SK-N-SH (cell line): ENCODE results near the gene RHOG. TPM values are rescaled to one million over a fixed set of nuclear protein-coding genes. Genes with fewer than 3 reads are reported as not detected.

Experiments used
- CTCF ChIA-PET: fragments of 300-600, 350-600 bp; formaldehyde crosslinking; extraction: SDS; loops from one replicate; lab custom pipeline; 2021; lab: Yijun Ruan, JAX
- POLR2A ChIA-PET: fragments of 350-600 bp; sonication (Branson Sonifier 250); formaldehyde crosslinking; extraction: SDS; loops from one replicate; lab custom pipeline; 2020; ENCODE audit warnings: antibody characterized with exemption, inconsistent platforms; lab: Yijun Ruan, JAX
- DNase-seq: peaks from one replicate; pipeline ENCODE4 v3.0.0; 2012
- H2AFZ ChIP-seq: fragments of 200-600 bp; sonication (generic); 2 replicates; pipeline ENCODE4 v1.8.1; 2016; ENCODE audit warnings: antibody characterized with exemption, mild to moderate bottlenecking, low read depth
- H3F3A ChIP-seq: fragments of 200-600 bp; sonication (generic); replicated peaks from 2 replicates; pipeline ENCODE3; 2016; ENCODE audit warnings: antibody characterized with exemption, mild to moderate bottlenecking; ENCODE audit not compliant: insufficient read depth
- H3K27ac ChIP-seq, 2 experiments: fragments of 200-500 bp in 1 of 2; fragments of 200-600 bp in 1 of 2; sonication (Bioruptor generic) in 1 of 2; sonication (generic), shearing (Covaris generic) in 1 of 2; 2 replicates each; pipeline versions ENCODE4 v1.5.1 to v1.6.1; 2014 to 2016; ENCODE audit warnings: low read depth in 2 of 2, inconsistent platforms in 1 of 2, low read length in 1 of 2, mild to moderate bottlenecking in 1 of 2, mixed read lengths in 1 of 2
- H3K27me3 ChIP-seq: fragments of 200-600 bp; sonication (generic), shearing (Covaris generic); 2 replicates; pipeline ENCODE4 v1.6.1; 2016; ENCODE audit warnings: mixed run types; ENCODE audit not compliant: insufficient read depth
- H3K36me3 ChIP-seq, 2 experiments: fragments of 200-500 bp in 1 of 2; fragments of 200-600 bp in 1 of 2; sonication (Bioruptor generic) in 1 of 2; sonication (generic) in 1 of 2; replicated peaks in 1 of 2; 2 replicates each; pipeline versions ENCODE3 to v1.5.1; 2014 to 2016; ENCODE audit warnings: low read length in 1 of 2, mild to moderate bottlenecking in 1 of 2; ENCODE audit not compliant: insufficient read depth in 2 of 2, control insufficient read depth in 1 of 2
- H3K4me1 ChIP-seq, 2 experiments: fragments of 200-500 bp in 1 of 2; fragments of 200-600 bp in 1 of 2; sonication (Bioruptor generic) in 1 of 2; sonication (generic), shearing (Covaris generic) in 1 of 2; 2 replicates each; pipeline versions ENCODE4 v1.5.1 to v1.6.1; 2014 to 2016; ENCODE audit warnings: low read depth in 1 of 2, low read length in 1 of 2, mixed run types in 1 of 2; ENCODE audit not compliant: insufficient read depth in 2 of 2, control insufficient read depth in 1 of 2
- H3K4me2 ChIP-seq: fragments of 200-600 bp; sonication (generic), shearing (Covaris generic); 2 replicates; pipeline ENCODE4 v1.6.1; 2017; ENCODE audit warnings: mixed run types
- H3K4me3 ChIP-seq, 2 experiments: fragments of 200-500 bp in 1 of 2; fragments of 200-600 bp in 1 of 2; sonication (Bioruptor generic) in 1 of 2; sonication (generic), shearing (Covaris generic) in 1 of 2; 2 replicates each; pipeline versions ENCODE4 v1.5.1 to v1.8.1; 2014 to 2016; ENCODE audit warnings: low read depth in 2 of 2, inconsistent platforms in 1 of 2, low read length in 1 of 2, mild to moderate bottlenecking in 1 of 2, mixed read lengths in 1 of 2, moderate library complexity in 1 of 2
- H3K79me2 ChIP-seq: fragments of 200-600 bp; sonication (generic); 2 replicates; pipeline ENCODE4 v1.8.1; 2017; ENCODE audit warnings: mild to moderate bottlenecking; ENCODE audit not compliant: insufficient read depth
- H3K9ac ChIP-seq: fragments of 200-600 bp; sonication (generic); 2 replicates; pipeline ENCODE4 v1.6.1; 2017; ENCODE audit warnings: mixed run types
- H3K9me2 ChIP-seq: fragments of 200-600 bp; sonication (generic); 2 replicates; pipeline ENCODE4 v1.6.1; 2017; ENCODE audit warnings: mixed run types
- H3K9me3 ChIP-seq: fragments of 200-600 bp; sonication (generic); 2 replicates; pipeline ENCODE4 v1.6.1; 2017; ENCODE audit warnings: mixed run types, mild to moderate bottlenecking, moderate library complexity
- H4K20me1 ChIP-seq: fragments of 200-600 bp; sonication (generic); 2 replicates; pipeline ENCODE4 v1.6.1; 2017; ENCODE audit warnings: mild to moderate bottlenecking, mixed run types; ENCODE audit not compliant: insufficient read depth
- ELF1 ChIP-seq: IDR thresholded peaks from 2 replicates; pipeline ENCODE4 v1.4.0; 2012
- FOXJ3 ChIP-seq: sonication (generic); formaldehyde crosslinking; IDR thresholded peaks from 2 replicates; pipeline ENCODE4 v1.5.1; 2020; ENCODE audit warnings: mild to moderate bottlenecking, missing genetic modification reagents
- FOXM1 ChIP-seq: IDR thresholded peaks from 2 replicates; pipeline ENCODE4 v1.4.0; 2012; ENCODE audit warnings: low read depth, mild to moderate bottlenecking
- GABPA ChIP-seq: IDR thresholded peaks from 2 replicates; pipeline ENCODE4 v1.4.0; 2012; ENCODE audit warnings: low read depth, mild to moderate bottlenecking
- MAX ChIP-seq: IDR thresholded peaks from 2 replicates; pipeline ENCODE4 v1.4.0; 2012; ENCODE audit warnings: low read depth
- NRF1 ChIP-seq: IDR thresholded peaks from 2 replicates; pipeline ENCODE4 v1.6.1; 2012; ENCODE audit warnings: low read depth, mild to moderate bottlenecking, low read length
- RAD21 ChIP-seq: IDR thresholded peaks from 2 replicates; pipeline ENCODE4 v1.6.1; 2012; ENCODE audit warnings: mild to moderate bottlenecking, low read length
- RCOR1 ChIP-seq: fragments of 150-350 bp; IDR thresholded peaks from 2 replicates; pipeline ENCODE4 v1.6.1; 2017; ENCODE audit warnings: antibody characterized with exemption, low read length
- REST ChIP-seq: IDR thresholded peaks from 2 replicates; pipeline ENCODE4 v1.6.1; 2012; ENCODE audit warnings: mild to moderate bottlenecking, low read depth, low read length, moderate library complexity
- RFX5 ChIP-seq: IDR thresholded peaks from 2 replicates; pipeline ENCODE4 v1.6.1; 2012; ENCODE audit warnings: mild to moderate bottlenecking, improper control_type of control experiment, low read length
- RXRA ChIP-seq: IDR thresholded peaks from 2 replicates; pipeline ENCODE4 v1.4.0; 2012; ENCODE audit warnings: low read depth, mild to moderate bottlenecking, borderline replicate concordance
- SMC3 ChIP-seq: IDR thresholded peaks from 2 replicates; pipeline ENCODE4 v1.6.1; 2012; ENCODE audit warnings: low read depth, low read length, improper control_type of control experiment
- TCF12 ChIP-seq: IDR thresholded peaks from 2 replicates; pipeline ENCODE4 v1.4.0; 2012
- USF1 ChIP-seq: IDR thresholded peaks from 2 replicates; pipeline ENCODE4 v1.4.0; 2012; ENCODE audit warnings: low read depth, borderline replicate concordance
- WGBS: methylation state at CpG from one replicate; pipeline ENCODE4 v1.1.6; 2017; ENCODE audit warnings: low lambda C conversion rate; 5-methylcytosine and 5-hydroxymethylcytosine counted together
- polyA plus RNA-seq, 3 experiments: library from polyadenylated mRNA; depleted of rRNA; stranded (reverse); fragments of >200 nt; gene quantifications; 2 replicates each; pipeline ENCODE4 v1.2.3, GENCODE V29; 2012

Gene RHOG
- polyA plus RNA-seq, 1 of the 3 experiments (the other 2 are of a cell fraction): 73.7 TPM

DNA sequence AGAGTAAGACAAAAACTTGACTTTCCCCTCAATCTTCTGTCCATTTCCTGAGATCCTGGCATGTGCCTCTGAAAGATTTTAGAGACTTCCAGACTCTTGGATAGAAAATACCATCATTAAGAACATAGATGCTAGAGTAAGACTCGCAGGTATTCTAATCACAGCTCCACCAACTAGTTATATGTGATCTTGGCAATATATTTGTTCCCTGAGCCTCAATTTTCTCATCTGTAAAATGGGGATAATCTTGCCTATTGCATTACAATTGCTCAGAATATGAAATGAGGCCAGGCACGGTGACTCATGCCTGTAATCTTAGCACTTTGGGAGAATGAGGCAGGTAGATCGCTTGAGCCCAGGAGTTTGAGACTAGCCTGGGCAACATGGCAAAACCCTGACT lies 10.7 kb downstream of the RHOG start:
- CTCF ChIA-PET: interaction anchor here (0.9 to 4.3 kb wide), 4 partner anchors 11 to 243 kb away, joined by 3 to 17 read pairs (median 5); partner anchors contain the start of gene STIM1
- no peak overlapping the region for H3K4me3 ChIP-seq
- H3K27me3 ChIP-seq: no peaks in the 10 kb centered on the region
- peaks cover 10 to 24% of the 10 kb centered on the region in 2 experiments for H3K36me3 ChIP-seq
- no peak overlapping the region for H2AFZ ChIP-seq
- H3K4me2 ChIP-seq: no peak overlapping the region
- H4K20me1 ChIP-seq: peaks cover 68% of the 10 kb centered on the region
- H3K9me2 ChIP-seq: no peaks in the 10 kb centered on the region
- no peak overlapping the region for H3K9ac ChIP-seq
- peaks cover 10% of the 10 kb centered on the region for H3F3A ChIP-seq
- 90% methylated on average over 3 of the region's 3 CpGs for WGBS
- H3K79me2 ChIP-seq: peaks cover 65% of the 10 kb centered on the region
- no peaks in the 10 kb centered on the region for H3K9me3 ChIP-seq
- H3K27ac ChIP-seq: no peak overlapping the region
- DNase-seq: no peak
- peaks cover 0 to 2% of the 10 kb centered on the region in 2 experiments; a peak in 1 of 4 replicates for H3K4me1 ChIP-seq
- POLR2A ChIA-PET: no interaction called here
- no peak for TF ChIP-seq FOXJ3
- no peak for TF ChIP-seq SMC3
- no peak for TF ChIP-seq REST
- no peak for TF ChIP-seq NRF1
- no peak for TF ChIP-seq FOXM1
- no peak for TF ChIP-seq RCOR1
- TF ChIP-seq MAX: no peak
- TF ChIP-seq USF1: no peak
- TF ChIP-seq TCF12: no peak
- TF ChIP-seq RXRA: no peak
- TF ChIP-seq ELF1: no peak
- TF ChIP-seq GABPA: no peak
- no peak for TF ChIP-seq RFX5
- TF ChIP-seq RAD21: no peak

- WGBS: 98% methylated on average over 27 of the region's 35 CpGs
- H3K36me3 ChIP-seq: peaks cover 10 to 22% of the 10 kb centered on the region in 2 experiments
- H3K4me1 ChIP-seq: no peaks in the 10 kb centered on the region
- no peaks in the 10 kb centered on the region for H3K27me3 ChIP-seq
- no peaks in the 10 kb centered on the region for H3K9me2 ChIP-seq
- H3K4me3 ChIP-seq: no peak overlapping the region
- no peaks in the 10 kb centered on the region for H3K9me3 ChIP-seq
- no peak for DNase-seq
- H3K9ac ChIP-seq: no peak overlapping the region
- no peak overlapping the region for H3K27ac ChIP-seq
- no peak for TF ChIP-seq TCF12
- peaks cover 41% of the 10 kb centered on the region for H3K79me2 ChIP-seq
- peaks cover 17% of the 10 kb centered on the region for H3F3A ChIP-seq
- H2AFZ ChIP-seq: no peak overlapping the region
- H4K20me1 ChIP-seq: peaks cover 43% of the 10 kb centered on the region
- no peak overlapping the region for H3K4me2 ChIP-seq
- ChIA-PET POLR2A (no interaction called here), CTCF (interaction anchor here (2.8 kb wide), 1 partner anchor 246 kb away, joined by 10 read pairs; no protein-coding TSS in a partner anchor)
Measured at GRCh38 chr11:3827434-3828186, 13.1 kb downstream of the RHOG start.
